OCI-LY3 (cell line): ENCODE measurements around the gene CACNG4.

Source experiments
- H2AFZ ChIP-seq: fragments of 200-600, 300-600 bp; shearing (Covaris generic); 2 replicates; pipeline ENCODE4 v1.6.0; 2014; ENCODE audit warnings: antibody characterized with exemption, low read depth, low read length
- H3K27ac ChIP-seq: fragments of 200-600, 300-600 bp; sonication (generic); 2 replicates; pipeline ENCODE4 v1.5.1; 2014; ENCODE audit warnings: mild to moderate bottlenecking, low read length, moderate library complexity, mixed read lengths
- H3K27me3 ChIP-seq: fragments of 200-600, 300-600 bp; sonication (generic); 2 replicates; pipeline ENCODE4 v1.6.1; 2014; ENCODE audit warnings: low read depth, low read length, mixed read lengths
- H3K36me3 ChIP-seq: fragments of 200-600, 300-600 bp; sonication (generic); replicated peaks from 2 replicates; pipeline ENCODE3; 2014; ENCODE audit warnings: low read depth, low read length, mixed read lengths
- H3K4me1 ChIP-seq: fragments of 300-600, 200-600 bp; sonication (generic); 2 replicates; pipeline ENCODE4 v1.6.1; 2014; ENCODE audit warnings: low read length, mixed read lengths
- H3K4me2 ChIP-seq: fragments of 200-600, 300-600 bp; sonication (generic); 2 replicates; pipeline ENCODE4 v1.6.1; 2014; ENCODE audit warnings: low read length, mixed read lengths
- H3K4me3 ChIP-seq: fragments of 300-600, 200-600 bp; sonication (generic); 2 replicates; pipeline ENCODE4 v1.5.1; 2014; ENCODE audit warnings: antibody characterized with exemption, mild to moderate bottlenecking, low read length, moderate library complexity
- H3K79me2 ChIP-seq: fragments of 300-600, 200-600 bp; shearing (Covaris generic); 2 replicates; pipeline ENCODE4 v1.6.1; 2014; ENCODE audit warnings: mild to moderate bottlenecking, low read length, mixed read lengths
- H3K9ac ChIP-seq: fragments of 300-600, 200-600 bp; shearing (Covaris generic); 2 replicates; pipeline ENCODE4 v1.6.0; 2014; ENCODE audit warnings: mild to moderate bottlenecking, low read length, moderate library complexity
- H3K9me3 ChIP-seq: fragments of 200-600, 300-600 bp; shearing (Covaris generic); 2 replicates; pipeline ENCODE4 v1.6.1; 2014; ENCODE audit warnings: low read length, mixed read lengths; ENCODE audit not compliant: insufficient read depth
- H4K20me1 ChIP-seq: fragments of 200-600, 300-600 bp; sonication (generic); 2 replicates; pipeline ENCODE4 v1.6.1; 2016; ENCODE audit warnings: low read length, mixed read lengths; ENCODE audit not compliant: insufficient read depth
- EZH2phosphoT487 ChIP-seq: fragments of 200-600 bp; shearing (Covaris generic); IDR thresholded peaks from 2 replicates; pipeline ENCODE4 v1.6.1; 2018; ENCODE audit warnings: antibody characterized with exemption, mixed run types, low read depth
- TF ChIP-seq, protein P1 (sequence below): fragments of 200-600, 300-600 bp; sonication (generic); IDR thresholded peaks from 2 replicates; pipeline ENCODE4 v1.5.1; 2014; ENCODE audit warnings: antibody characterized with exemption, low read length, low read depth

Gene CACNG4

DNA sequence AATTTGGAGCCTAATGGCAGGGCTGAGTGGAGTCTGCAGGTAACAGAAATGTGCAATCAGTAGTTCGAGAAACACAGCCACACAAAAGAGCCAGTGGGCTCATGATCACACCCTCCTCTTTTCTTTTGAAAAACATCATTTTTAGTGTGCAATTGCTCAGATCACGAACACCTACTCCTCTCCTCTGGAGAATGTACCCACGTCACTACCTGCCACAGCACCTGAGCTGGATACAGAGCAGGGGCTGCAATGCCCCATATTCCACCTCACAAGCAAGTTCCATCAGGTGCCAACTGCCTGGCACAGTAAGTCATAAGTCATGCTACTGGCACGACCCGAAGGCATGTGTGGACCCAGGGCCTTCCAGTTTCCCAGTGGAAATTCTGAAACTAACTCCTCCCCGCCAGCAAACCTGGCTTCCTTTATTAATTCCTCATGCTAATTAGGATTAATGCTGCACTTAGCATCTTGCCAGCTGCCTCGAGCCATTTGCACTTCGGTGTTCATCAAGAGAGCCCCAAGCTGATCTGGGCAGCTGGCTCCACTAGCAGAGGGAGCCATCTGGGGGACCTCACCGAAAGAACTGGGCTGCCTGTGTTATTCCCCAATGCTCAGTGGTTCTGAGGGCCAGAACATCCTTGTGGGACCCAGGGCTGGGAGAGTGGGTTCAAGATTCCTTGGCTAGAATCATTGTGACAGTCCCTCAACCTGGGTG, 2.4 kb downstream of the CACNG4 start:
- Histone ChIP-seq H3K9ac (no peak overlapping the region), H2AFZ (no peak overlapping the region), H3K4me2 (no peak overlapping the region), H3K4me3 (no peak overlapping the region), H3K9me3 (no peaks in the 10 kb centered on the region), H3K27ac (no peak overlapping the region), H3K4me1 (no peaks in the 10 kb centered on the region), H4K20me1 (no peaks in the 10 kb centered on the region), H3K79me2 (no peaks in the 10 kb centered on the region), H3K27me3 (peaks cover 7% of the 10 kb centered on the region; the same call in 1 of the 2 replicates), H3K36me3 (no peaks in the 10 kb centered on the region)
- TF ChIP-seq EZH2phosphoT487, result no peak
- TF ChIP-seq, protein P1, sequence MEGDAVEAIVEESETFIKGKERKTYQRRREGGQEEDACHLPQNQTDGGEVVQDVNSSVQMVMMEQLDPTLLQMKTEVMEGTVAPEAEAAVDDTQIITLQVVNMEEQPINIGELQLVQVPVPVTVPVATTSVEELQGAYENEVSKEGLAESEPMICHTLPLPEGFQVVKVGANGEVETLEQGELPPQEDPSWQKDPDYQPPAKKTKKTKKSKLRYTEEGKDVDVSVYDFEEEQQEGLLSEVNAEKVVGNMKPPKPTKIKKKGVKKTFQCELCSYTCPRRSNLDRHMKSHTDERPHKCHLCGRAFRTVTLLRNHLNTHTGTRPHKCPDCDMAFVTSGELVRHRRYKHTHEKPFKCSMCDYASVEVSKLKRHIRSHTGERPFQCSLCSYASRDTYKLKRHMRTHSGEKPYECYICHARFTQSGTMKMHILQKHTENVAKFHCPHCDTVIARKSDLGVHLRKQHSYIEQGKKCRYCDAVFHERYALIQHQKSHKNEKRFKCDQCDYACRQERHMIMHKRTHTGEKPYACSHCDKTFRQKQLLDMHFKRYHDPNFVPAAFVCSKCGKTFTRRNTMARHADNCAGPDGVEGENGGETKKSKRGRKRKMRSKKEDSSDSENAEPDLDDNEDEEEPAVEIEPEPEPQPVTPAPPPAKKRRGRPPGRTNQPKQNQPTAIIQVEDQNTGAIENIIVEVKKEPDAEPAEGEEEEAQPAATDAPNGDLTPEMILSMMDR, result no peak

DNA sequence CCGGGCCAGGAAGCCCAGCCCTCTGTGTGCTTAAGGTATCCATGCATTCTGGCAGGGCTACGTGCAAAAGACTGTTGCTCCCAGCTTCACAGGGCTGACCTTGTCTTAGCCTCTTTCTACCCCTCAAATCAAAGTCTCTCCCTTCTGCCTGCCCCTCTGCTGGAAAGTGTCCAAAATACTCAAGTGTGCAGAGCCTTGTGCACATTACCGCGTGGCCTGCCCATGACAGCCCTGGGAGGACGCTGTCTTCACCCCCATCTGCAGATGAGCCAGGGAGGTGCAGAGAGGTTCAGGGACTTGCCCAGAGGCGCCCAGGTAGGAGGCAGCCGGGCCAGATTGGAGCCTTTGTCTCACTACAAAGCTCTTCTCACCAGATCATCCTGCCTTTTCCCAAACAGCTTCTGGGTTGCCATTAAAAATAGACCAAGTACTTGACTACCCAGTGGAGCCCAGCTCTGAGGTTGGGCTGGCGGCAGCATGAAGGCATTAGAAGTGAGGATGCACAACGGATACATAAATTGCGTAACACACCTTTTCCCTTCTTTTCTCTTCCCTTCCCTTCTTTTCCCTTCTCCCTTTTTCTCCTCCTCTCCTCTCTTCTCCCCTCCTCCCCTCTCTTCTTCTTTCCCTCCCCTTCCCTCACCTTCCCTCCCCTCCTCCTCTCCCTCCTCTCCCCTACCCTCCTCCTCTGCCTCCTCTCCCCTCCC, 3.5 kb downstream of the CACNG4 start:
- H3K27me3 ChIP-seq, result peaks cover 5% of the 10 kb centered on the region; the same call in 1 of the 2 replicates
- no peaks in the 10 kb centered on the region for H3K79me2 ChIP-seq
- no peak overlapping the region for H2AFZ ChIP-seq
- no peak overlapping the region for H3K4me2 ChIP-seq
- H3K9ac ChIP-seq, result no peak overlapping the region
- H3K36me3 ChIP-seq, result no peaks in the 10 kb centered on the region
- TF ChIP-seq, protein P1, result no peak
- TF ChIP-seq EZH2phosphoT487, result no peak
- no peaks in the 10 kb centered on the region for H4K20me1 ChIP-seq
- no peak overlapping the region for H3K27ac ChIP-seq
- no peaks in the 10 kb centered on the region for H3K4me1 ChIP-seq
- no peak overlapping the region for H3K4me3 ChIP-seq
- H3K9me3 ChIP-seq, result no peaks in the 10 kb centered on the region

DNA sequence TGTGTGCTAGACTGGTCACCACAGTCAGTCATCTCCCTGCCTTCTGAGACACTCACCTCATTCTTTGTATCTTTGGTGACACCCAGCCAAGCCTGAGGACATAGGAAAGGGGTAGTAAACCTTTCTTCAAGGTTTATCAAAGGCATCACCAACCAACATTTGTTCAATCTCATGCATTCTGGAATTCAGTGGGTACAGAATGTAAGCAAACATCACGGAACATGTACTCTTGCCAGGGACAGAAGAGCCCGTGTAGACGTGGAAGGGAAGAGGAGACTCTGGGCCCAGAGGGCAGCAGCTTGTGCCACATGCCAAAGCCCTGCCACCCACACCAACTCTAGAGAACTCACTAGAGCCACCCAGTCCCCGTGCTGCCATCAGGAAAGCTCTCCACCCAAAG, 4.4 kb downstream of the CACNG4 start:
- Histone ChIP-seq H3K79me2 (no peaks in the 10 kb centered on the region), H4K20me1 (no peaks in the 10 kb centered on the region), H2AFZ (no peak overlapping the region), H3K4me2 (no peak overlapping the region), H3K27ac (no peak overlapping the region), H3K4me3 (no peak overlapping the region), H3K9ac (no peak overlapping the region), H3K9me3 (no peaks in the 10 kb centered on the region), H3K4me1 (no peaks in the 10 kb centered on the region), H3K27me3 (no peaks in the 10 kb centered on the region), H3K36me3 (no peaks in the 10 kb centered on the region)
- TF ChIP-seq EZH2phosphoT487, result no peak
- TF ChIP-seq, protein P1, result no peak

DNA sequence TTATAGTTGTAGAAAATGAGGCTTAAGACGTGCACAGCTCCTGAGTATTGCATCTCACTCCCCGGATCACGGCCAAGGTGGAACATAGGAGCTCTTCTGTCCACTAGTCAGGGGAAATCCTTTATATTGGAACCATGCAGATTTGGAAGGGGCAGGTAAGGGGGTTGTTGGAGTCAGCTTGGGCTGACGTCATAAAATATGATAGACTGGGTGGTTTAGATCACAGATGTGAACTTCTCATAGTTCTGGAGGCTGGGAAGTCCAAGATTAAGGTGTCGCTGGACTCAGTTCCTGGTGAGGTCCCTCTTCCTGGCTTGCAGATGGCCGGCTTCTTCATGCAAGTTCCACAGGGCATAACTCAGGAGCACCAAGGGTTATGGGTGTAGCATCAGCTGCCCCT, 5.6 kb downstream of the CACNG4 start:
- Histone ChIP-seq H3K4me2 (no peak overlapping the region), H3K36me3 (no peaks in the 10 kb centered on the region), H3K9me3 (no peaks in the 10 kb centered on the region), H4K20me1 (no peaks in the 10 kb centered on the region), H3K79me2 (no peaks in the 10 kb centered on the region), H3K9ac (no peak overlapping the region), H3K4me3 (no peak overlapping the region), H3K27me3 (no peaks in the 10 kb centered on the region), H3K4me1 (no peaks in the 10 kb centered on the region), H2AFZ (no peak overlapping the region), H3K27ac (no peak overlapping the region)
- TF ChIP-seq EZH2phosphoT487, result no peak
- TF ChIP-seq, protein P1, result no peak
